ENCODE measurements around the gene DENND2C. TPM values are rescaled to one million over a fixed set of nuclear protein-coding genes. Genes with fewer than 3 reads are reported as not detected.
A peak's percentile ranks its signal among the peaks of the same experiment; 100 is the strongest.

Gene DENND2C, protein sequence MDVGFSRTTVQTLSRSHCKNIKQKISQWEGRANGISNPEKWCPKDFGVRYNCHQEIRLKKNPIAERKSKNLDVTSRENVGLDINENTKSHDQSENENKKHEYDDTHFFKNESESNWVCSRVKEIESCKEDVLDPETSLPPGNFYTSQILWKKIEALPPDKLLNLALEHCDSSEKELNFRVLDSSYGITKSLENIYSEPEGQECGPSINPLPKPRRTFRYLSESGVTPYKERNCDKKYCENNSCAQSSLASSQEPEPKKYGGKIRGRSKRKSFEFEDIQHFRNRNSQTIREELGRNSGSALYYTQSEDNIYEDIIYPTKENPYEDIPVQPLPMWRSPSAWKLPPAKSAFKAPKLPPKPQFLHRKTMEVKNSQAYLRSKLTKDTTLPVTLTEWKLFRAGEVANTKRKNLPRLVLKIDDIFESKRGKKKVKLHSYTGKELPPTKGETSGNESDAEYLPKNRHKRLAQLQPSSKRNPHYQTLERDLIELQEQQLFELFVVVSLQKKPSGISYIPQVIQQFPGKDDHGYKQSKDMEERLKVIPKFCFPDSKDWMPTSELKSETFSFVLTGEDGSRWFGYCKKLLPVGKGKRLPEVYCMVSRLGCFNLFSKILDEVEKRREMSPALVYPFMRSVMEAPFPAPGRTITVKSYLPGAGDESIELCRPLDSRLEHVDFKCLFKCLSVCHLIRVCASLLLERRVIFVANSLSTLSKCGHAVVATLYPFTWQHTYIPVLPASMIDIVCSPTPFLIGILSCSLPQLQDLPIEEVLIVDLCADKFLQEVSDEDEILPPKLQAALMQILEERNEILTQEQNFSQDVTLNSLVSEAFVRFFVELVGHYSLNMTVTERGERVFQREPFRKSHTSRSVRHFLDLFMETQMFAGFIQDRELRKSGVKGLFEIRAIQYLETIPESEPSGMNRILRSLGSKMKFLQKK
- total RNA-seq (1 to 10 TPM; 1.0 to 2.5 (median 2.0) TPM), polyA plus RNA-seq (1 to 10 TPM; 1.2 to 2.6 TPM)

DNA sequence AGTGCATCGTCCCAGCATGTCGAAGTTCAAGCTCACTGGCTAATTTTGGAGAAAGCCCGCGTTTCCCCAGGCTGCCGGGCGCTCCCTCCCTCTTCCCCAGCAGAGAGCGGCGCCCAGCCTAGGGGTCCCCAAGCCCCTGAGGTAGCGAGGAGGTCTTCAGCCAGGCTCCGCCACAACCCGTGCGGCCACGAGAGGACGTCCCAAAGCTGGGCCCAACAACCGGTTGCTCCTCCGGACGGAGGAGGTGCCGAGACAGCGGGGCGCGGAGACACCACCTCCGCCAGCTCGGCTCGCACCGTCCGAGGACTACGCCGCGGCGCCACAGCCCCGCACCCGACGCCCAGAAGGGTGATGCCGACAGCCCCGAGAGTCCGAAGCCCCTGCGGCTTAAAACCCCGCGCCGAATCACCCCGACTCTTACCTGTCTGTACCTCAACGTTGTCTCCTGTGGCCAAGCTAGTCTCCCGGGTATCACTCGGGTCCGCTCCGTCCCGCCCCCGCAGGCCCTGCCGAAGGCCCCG, at the start of gene DENND2C:
TSS of gene DENND2C (minus strand) at position 488 of the 521 bp plus-strand sequence. CDS start 44,065 bp downstream, outside the sequence.
- H3K9me3 ChIP-seq = no peaks in the 10 kb centered on the region
- TF ChIP-seq, protein P1, sequence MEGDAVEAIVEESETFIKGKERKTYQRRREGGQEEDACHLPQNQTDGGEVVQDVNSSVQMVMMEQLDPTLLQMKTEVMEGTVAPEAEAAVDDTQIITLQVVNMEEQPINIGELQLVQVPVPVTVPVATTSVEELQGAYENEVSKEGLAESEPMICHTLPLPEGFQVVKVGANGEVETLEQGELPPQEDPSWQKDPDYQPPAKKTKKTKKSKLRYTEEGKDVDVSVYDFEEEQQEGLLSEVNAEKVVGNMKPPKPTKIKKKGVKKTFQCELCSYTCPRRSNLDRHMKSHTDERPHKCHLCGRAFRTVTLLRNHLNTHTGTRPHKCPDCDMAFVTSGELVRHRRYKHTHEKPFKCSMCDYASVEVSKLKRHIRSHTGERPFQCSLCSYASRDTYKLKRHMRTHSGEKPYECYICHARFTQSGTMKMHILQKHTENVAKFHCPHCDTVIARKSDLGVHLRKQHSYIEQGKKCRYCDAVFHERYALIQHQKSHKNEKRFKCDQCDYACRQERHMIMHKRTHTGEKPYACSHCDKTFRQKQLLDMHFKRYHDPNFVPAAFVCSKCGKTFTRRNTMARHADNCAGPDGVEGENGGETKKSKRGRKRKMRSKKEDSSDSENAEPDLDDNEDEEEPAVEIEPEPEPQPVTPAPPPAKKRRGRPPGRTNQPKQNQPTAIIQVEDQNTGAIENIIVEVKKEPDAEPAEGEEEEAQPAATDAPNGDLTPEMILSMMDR (IDR thresholded peaks at IDR 0.05) = no peak
- DNase-seq (no peak), ATAC-seq (peak; percentile 55 to 69 (median 64)), FAIRE-seq (no peak)
- 0 to 1% methylated on average over 40 to 50 of the region's 50 CpGs for whole genome bisulfite sequencing, 2 donors
- H3K4me3 ChIP-seq = peak within 1 kb of the TSS; percentile 60 to 86 (median 71)
- H3K27ac ChIP-seq = peak within 1 kb of the TSS; percentile 66 to 85 (median 76)
- H3K36me3 ChIP-seq = no peaks in the 10 kb centered on the region
- no peaks in the 10 kb centered on the region for H3K27me3 ChIP-seq
- peaks cover 0 to 8% (median 0%) of the 10 kb centered on the region in 3 donors for H3K4me1 ChIP-seq
- intact Hi-C loops (cut with DNase I) = no loop called here

DNA sequence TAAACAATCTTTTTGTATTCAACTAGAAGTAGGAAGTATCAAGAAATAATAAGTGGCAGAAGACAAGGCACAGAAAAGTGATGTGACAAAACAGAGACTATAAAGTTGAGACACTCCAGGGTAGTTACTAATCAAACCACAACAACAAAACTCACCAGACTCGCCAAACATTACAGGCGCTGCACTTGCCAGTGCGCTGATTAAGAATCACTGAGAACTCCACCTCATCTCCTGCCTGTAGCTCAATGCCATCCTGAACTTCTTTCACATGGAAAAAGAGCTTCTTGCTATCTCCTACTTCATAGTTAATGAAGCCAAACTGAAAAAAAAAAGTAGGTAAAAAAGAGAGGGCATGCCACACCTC, 49.6 kb upstream of the DENND2C start:
- Histone ChIP-seq H3K27ac (no peak overlapping the region), H3K27me3 (no peaks in the 10 kb centered on the region), H3K9me3 (no peaks in the 10 kb centered on the region), H3K36me3 (peaks cover 4 to 67% (median 28%) of the 10 kb centered on the region in 3 donors), H3K4me3 (no peak overlapping the region), H3K4me1 (peaks cover 11 to 17% (median 16%) of the 10 kb centered on the region in 3 donors)
- 77 to 82% methylated on average over 3 of the region's 3 CpGs for WGBS, 2 donors
- FAIRE-seq (no peak), DNase-seq (no peak), ATAC-seq (no peak)
- TF ChIP-seq, protein P1 (IDR thresholded peaks at IDR 0.05) = no peak
- intact Hi-C loops (cut with DNase I) = no loop called here

DNA sequence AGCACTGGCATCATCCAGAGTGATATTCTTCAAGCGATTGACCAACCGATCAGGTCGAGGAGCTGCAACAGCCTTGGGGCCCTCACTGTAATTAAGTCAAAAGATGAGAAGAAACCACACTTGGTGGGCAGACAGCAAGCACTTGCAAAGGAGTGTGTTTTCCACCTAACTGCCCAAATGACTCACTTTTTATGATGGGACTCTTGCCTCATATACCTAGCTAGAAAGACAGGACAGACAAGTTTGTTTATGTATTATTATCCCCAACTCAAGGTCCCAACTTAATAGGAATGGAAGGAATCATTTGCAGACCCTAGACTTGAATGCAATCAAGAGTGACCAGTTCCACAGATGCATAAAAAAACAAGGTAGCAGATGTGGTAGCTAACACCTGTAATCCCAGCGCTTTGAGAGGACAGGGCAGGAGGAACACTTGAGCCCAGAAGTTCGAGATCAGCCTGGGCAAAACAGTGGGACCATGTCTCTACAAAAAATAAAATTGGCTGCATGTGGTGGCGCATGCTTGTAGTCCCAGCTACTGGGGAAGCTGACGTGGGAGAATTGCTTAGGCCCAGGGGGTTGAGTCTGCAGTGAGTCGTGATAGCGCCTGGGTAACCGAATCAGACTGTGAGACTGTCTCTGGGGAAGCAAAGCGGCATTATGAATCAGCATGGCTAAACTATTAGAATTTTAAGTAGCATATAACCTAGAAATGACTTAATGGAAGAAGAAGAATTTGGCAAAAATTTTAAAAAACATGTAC, 49.0 kb upstream of the DENND2C start:
- peaks cover 11 to 18% (median 16%) of the 10 kb centered on the region in 3 donors for H3K4me1 ChIP-seq
- TF ChIP-seq, protein P1 (IDR thresholded peaks at IDR 0.05) = no peak
- no peaks in the 10 kb centered on the region for H3K9me3 ChIP-seq
- H3K4me3 ChIP-seq = no peak overlapping the region
- ATAC-seq (no peak), DNase-seq (no peak), FAIRE-seq (no peak)
- no peaks in the 10 kb centered on the region for H3K27me3 ChIP-seq
- 92 to 98% methylated on average over 11 of the region's 11 CpGs for WGBS, 2 donors
- H3K27ac ChIP-seq = no peak overlapping the region
- intact Hi-C loops (cut with DNase I) = no loop called here
- H3K36me3 ChIP-seq = peaks cover 4 to 62% (median 28%) of the 10 kb centered on the region in 3 donors

DNA sequence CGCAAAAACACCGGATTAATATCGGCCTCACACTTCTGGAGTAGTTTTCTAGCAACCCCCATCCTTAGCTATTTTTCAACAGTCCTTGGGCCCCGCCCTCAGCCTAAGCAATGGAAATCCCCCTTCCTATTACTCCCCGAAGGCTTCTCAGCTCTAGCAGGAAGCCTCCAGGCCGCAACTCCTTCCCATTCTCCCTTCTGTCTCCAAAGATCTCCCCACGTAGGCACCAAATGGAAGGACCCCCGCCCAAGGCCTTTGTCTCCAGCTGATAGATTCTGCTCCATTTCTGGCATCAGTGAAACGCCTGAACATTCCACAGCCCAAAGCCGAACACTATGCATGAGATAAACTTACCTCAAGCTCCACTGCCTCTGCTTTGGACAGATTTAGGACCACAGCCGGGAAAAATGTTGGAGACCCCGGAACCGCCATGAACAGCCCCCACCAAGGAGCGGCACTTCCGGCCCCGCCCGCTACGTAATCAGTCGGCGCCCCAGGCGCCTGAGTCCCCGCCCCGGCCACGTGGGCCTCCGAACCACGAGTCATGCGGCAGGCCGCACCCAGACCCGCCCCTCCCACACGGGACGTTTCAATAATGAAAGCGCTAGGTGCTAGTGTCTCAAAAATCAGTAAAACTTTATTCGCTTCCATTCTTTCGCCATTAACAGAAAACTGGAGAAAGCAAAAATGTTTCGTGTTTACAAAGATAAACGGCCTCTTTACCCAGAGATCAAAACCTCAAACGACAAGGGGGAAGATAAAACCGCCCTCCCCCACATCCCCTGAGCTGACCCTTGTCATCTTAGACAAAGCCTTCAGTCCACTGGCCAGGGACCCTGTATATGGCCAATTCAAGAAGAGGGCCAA, 46.7 kb upstream of the DENND2C start, which contains the start of gene NRAS:
TSS of gene NRAS (minus strand) at position 468 of the 867 bp plus-strand sequence. CDS start 611 bp downstream, outside the sequence.
- Histone ChIP-seq H3K27ac (peak within 1 kb of the TSS; percentile 56 to 84 (median 77)), H3K4me3 (peak within 1 kb of the TSS; percentile 61 to 86 (median 74)), H3K4me1 (peaks cover 11 to 18% (median 16%) of the 10 kb centered on the region in 3 donors), H3K36me3 (peaks cover 4 to 54% (median 18%) of the 10 kb centered on the region in 3 donors), H3K27me3 (no peaks in the 10 kb centered on the region), H3K9me3 (no peaks in the 10 kb centered on the region)
- WGBS, 2 donors = 0% methylated on average over 38 of the region's 38 CpGs
- intact Hi-C loops (cut with DNase I) = no loop called here
- peak; percentile 98 to 100 (median 100) for ATAC-seq
- peak; percentile 89 to 97 (median 92) for DNase-seq
- TF ChIP-seq, protein P1 (IDR thresholded peaks at IDR 0.05) = no peak
- no peak for FAIRE-seq
